Epithelial cell of esophagus (primary cell): ENCODE data around the gene GNG2.

Source experiments
- DNase-seq: peaks from one replicate; pipeline ENCODE4 v3.0.0; 2010; ENCODE audit warnings: low read depth
- H3K4me3 ChIP-seq: 2 replicates; pipeline ENCODE4 v1.5.1; 2011; ENCODE audit warnings: mild to moderate bottlenecking, low read length, control low read depth
- CTCF ChIP-seq: IDR thresholded peaks from 2 replicates; pipeline ENCODE4 v1.5.1; 2011; ENCODE audit warnings: low read depth, mild to moderate bottlenecking, low read length, control low read depth, inconsistent platforms; ENCODE audit not compliant: insufficient read depth; ENCODE audit errors: missing control alignments

GNG2 gene

DNA sequence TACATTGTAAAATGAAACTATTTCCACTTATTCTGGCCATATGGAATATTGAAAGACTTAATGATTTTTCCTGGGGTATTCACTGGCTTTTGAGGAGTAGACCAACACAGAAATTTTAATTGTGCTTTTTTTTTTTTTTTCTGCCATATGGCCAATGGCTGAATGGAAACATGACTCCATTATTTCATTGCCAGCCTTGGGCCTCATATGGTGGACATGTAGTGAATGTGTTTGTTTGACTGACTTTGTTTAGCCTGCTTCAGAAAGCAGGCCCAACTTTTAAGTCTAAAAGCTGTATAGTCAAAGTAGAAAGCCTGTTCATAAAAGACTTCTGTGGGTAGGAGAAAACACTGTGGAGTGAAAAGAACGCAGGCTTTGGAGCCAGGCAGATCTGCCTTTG is 2.4 kb downstream of the GNG2 start:
- no peak overlapping the region for H3K4me3 ChIP-seq
- TF ChIP-seq CTCF = no peak
- no peak for DNase-seq

- H3K4me3 ChIP-seq = no peak overlapping the region
- no peak for TF ChIP-seq CTCF
- DNase-seq = no peak
Measured at GRCh38 chr14:51865953-51866747, 5.7 kb downstream of the GNG2 start.

DNA sequence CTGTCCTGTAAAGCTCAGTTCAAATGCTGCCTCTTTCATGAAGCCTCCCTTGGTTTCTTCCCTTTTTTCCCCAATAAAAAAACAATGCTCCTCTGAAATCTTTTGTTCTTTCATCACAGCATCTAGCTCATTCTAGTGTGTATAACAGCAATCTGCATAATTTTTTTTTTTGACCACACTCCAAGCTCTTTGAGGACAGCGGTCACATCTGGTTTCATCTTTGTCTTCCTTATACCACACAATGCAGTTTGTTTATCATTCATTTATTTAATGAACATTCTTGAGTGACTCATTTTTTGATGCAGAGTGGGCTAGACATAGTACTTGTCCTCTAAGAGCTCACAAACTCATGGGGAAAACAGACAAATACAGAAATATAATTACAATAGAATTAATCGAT is 7.3 kb downstream of the GNG2 start:
- H3K4me3 ChIP-seq = no peak overlapping the region
- no peak for TF ChIP-seq CTCF
- DNase-seq = no peak

- H3K4me3 ChIP-seq = no peak overlapping the region
- TF ChIP-seq CTCF = no peak
- DNase-seq = no peak
Measured at GRCh38 chr14:51868405-51868804, 8.0 kb downstream of the GNG2 start.

DNA sequence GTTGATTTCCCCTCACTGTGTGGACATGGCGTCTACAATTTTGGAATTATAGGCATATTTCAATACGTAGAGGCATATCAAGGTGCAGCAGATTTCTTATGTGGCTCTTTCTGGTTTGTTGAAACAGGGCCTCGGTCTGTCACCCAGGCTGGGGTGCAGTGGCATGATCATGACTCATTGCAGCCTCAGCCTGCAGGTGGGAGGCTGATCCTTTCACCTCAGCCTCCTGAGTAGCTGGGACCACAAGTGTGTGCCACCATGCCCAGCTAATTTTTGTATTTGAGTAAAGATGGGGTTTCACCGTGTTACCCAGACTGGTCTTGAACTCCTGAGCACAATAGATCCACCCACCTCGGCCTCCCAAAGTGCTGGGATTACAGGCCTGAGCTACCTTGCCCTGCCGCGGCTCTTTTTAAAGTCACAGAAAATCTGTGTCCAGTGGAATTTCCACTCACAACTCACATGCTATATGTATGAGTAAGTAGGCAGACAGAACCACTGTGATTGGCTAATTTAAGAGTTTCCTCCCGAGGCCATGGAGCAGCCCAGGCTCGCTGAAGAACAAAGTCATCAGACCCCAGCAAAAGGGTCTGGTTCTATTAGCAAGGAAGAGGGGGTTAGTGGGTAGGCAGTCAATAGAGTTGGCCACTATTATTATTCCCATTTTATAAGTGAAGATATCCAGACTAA is 9.1 kb downstream of the GNG2 start:
- DNase-seq = no peak
- TF ChIP-seq CTCF = no peak
- H3K4me3 ChIP-seq = no peak overlapping the region

GRCh38 chr14:51870606-51871005 is 10.2 kb downstream of the GNG2 start:
- no peak overlapping the region for H3K4me3 ChIP-seq
- no peak for TF ChIP-seq CTCF
- no peak for DNase-seq

DNA sequence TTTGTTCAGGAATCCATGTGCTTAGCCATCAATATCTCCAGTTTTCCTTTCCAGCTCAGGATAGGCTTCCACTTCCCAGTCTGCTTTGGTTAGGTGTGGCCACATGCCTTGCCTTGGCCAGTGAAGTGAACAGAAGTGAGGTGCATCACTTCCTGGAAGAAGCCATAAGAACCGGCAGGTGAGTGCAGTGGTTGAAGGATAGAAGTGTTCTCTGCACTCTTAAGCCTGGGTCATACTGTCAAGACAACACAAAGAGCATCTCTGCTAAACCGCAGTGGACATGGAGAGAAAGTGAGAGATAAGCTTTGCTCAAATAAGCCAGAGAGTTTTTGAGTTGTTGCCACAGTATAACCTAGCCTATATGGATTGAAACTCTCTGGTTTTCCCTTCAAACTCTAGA is 11.4 kb downstream of the GNG2 start:
- TF ChIP-seq CTCF = no peak
- no peak for DNase-seq
- no peak overlapping the region for H3K4me3 ChIP-seq
